WTC11 (cell line): Measurements from ENCODE around the gene FCN3. TPM values are rescaled to one million over a fixed set of nuclear protein-coding genes. Genes with fewer than 3 reads are reported as not detected.

Experiments used
- ATAC-seq: fragments of 200-7000 bp; cut with Tn5 transposase; 2 replicates; pipeline ENCODE4 v1.10.0; 2021; ENCODE audit warnings: mild to moderate bottlenecking, moderate library complexity
- CTCF ChIA-PET: fragments of 300-600 bp; sonication (Branson Sonifier 250); formaldehyde crosslinking; loops from one replicate; lab custom pipeline; 2021; ENCODE audit warnings: antibody characterized with exemption; lab: Charles Lee
- POLR2A ChIA-PET: fragments of 350-600 bp; sonication (Branson Sonifier 250); formaldehyde crosslinking; loops from one replicate; lab custom pipeline; 2021; ENCODE audit warnings: antibody characterized with exemption; lab: Charles Lee
- DNase-seq: peaks from one replicate; pipeline ENCODE4 v3.0.0; 2021; ENCODE audit warnings: low spot score
- H3K27ac Mint-ChIP-seq: 2 replicates; pipeline ENCODE4 v1.8.0; 2021; ENCODE audit warnings: mixed read lengths
- H3K27me3 Mint-ChIP-seq: 2 replicates; pipeline ENCODE4 v1.8.0; 2021; ENCODE audit warnings: low read depth, mild to moderate bottlenecking, moderate library complexity, mixed read lengths
- H3K36me3 Mint-ChIP-seq: 2 replicates; pipeline ENCODE4 v1.8.0; 2021; ENCODE audit warnings: mixed read lengths
- H3K4me1 Mint-ChIP-seq: 2 replicates; pipeline ENCODE4 v1.8.0; 2022; ENCODE audit warnings: mixed read lengths
- H3K4me3 Mint-ChIP-seq: 2 replicates; pipeline ENCODE4 v1.8.0; 2021; ENCODE audit warnings: mild to moderate bottlenecking, moderate library complexity, mixed read lengths
- H3K9me3 Mint-ChIP-seq: 2 replicates; pipeline ENCODE4 v1.8.0; 2021; ENCODE audit warnings: mixed read lengths
- ATF3 ChIP-seq: sonication (generic); formaldehyde crosslinking; conservative IDR thresholded peaks from 2 replicates; pipeline ENCODE4 v1.8.1; 2022; ENCODE audit warnings: mild to moderate bottlenecking, missing genetic modification reagents
- CDX4 ChIP-seq: fragments of 250-450 bp; sonication (Bioruptor Pico); IDR thresholded peaks from 2 replicates; pipeline ENCODE4 v1.9.0; 2021; ENCODE audit warnings: moderate library complexity, mild to moderate bottlenecking, inconsistent platforms, borderline replicate concordance
- CREB1 ChIP-seq: sonication (generic); formaldehyde crosslinking; IDR thresholded peaks from 2 replicates; pipeline ENCODE4 v1.8.0; 2023; ENCODE audit warnings: mild to moderate bottlenecking, missing genetic modification reagents
- E2F5 ChIP-seq: sonication (generic); formaldehyde crosslinking; IDR thresholded peaks from 2 replicates; pipeline ENCODE4 v1.8.1; 2022; ENCODE audit warnings: mild to moderate bottlenecking, moderate library complexity, missing genetic modification reagents
- ERG ChIP-seq: fragments of 250-450 bp; sonication (Bioruptor Pico); IDR thresholded peaks from 2 replicates; pipeline ENCODE4 v1.8.0; 2021; ENCODE audit warnings: mild to moderate bottlenecking
- FOXP1 ChIP-seq: sonication (generic); formaldehyde crosslinking; IDR thresholded peaks from 2 replicates; pipeline ENCODE4 v1.8.0; 2022; ENCODE audit warnings: missing genetic modification reagents, mild to moderate bottlenecking, moderate library complexity, borderline replicate concordance
- GRHL2 ChIP-seq: fragments of 250-450 bp; sonication (Bioruptor Pico); IDR thresholded peaks from 2 replicates; pipeline ENCODE4 v1.8.0; 2022; ENCODE audit warnings: mild to moderate bottlenecking, moderate library complexity; ENCODE audit not compliant: insufficient replicate concordance, severe bottlenecking
- HMGXB4 ChIP-seq: sonication (generic); formaldehyde crosslinking; IDR thresholded peaks from 2 replicates; pipeline ENCODE4 v1.8.1; 2023; ENCODE audit warnings: mild to moderate bottlenecking, moderate library complexity, missing genetic modification reagents
- JAZF1 ChIP-seq: fragments of 250-450 bp; sonication (Bioruptor Pico); IDR thresholded peaks from 2 replicates; pipeline ENCODE4 v1.9.0; 2021; ENCODE audit warnings: moderate library complexity, mild to moderate bottlenecking, inconsistent platforms
- KAT7 ChIP-seq: sonication (generic); formaldehyde crosslinking; IDR thresholded peaks from 2 replicates; pipeline ENCODE4 v1.8.1; 2023; ENCODE audit warnings: missing genetic modification reagents, mild to moderate bottlenecking, borderline replicate concordance
- MLX ChIP-seq: sonication (generic); formaldehyde crosslinking; IDR thresholded peaks from 2 replicates; pipeline ENCODE4 v1.8.1; 2023; ENCODE audit warnings: mild to moderate bottlenecking, missing genetic modification reagents, moderate library complexity
- MXD4 ChIP-seq: fragments of 250-450 bp; sonication (Bioruptor Pico); IDR thresholded peaks from 2 replicates; pipeline ENCODE4 v1.8.0; 2021; ENCODE audit warnings: mild to moderate bottlenecking, moderate library complexity, borderline replicate concordance
- MYBL2 ChIP-seq: sonication (generic); formaldehyde crosslinking; IDR thresholded peaks from 2 replicates; pipeline ENCODE4 v1.8.1; 2023; ENCODE audit warnings: mild to moderate bottlenecking, moderate library complexity, missing genetic modification reagents
- NFYB ChIP-seq: sonication (generic); formaldehyde crosslinking; conservative IDR thresholded peaks from 2 replicates; pipeline ENCODE4 v1.8.0; 2022; ENCODE audit warnings: low read depth, missing genetic modification reagents
- OVOL2 ChIP-seq: fragments of 250-450 bp; sonication (Bioruptor Pico); IDR thresholded peaks from 2 replicates; pipeline ENCODE4 v1.9.0; 2021; ENCODE audit warnings: mild to moderate bottlenecking, borderline replicate concordance
- PRRX2 ChIP-seq: fragments of 250-450 bp; sonication (Bioruptor Pico); IDR thresholded peaks from 2 replicates; pipeline ENCODE4 v1.8.0; 2021; ENCODE audit warnings: mild to moderate bottlenecking
- SP1 ChIP-seq: sonication (generic); formaldehyde crosslinking; conservative IDR thresholded peaks from 2 replicates; pipeline ENCODE4 v1.8.1; 2022; ENCODE audit warnings: missing genetic modification reagents
- TEAD1 ChIP-seq: sonication (generic); formaldehyde crosslinking; IDR thresholded peaks from 2 replicates; pipeline ENCODE4 v1.8.0; 2022; ENCODE audit warnings: mild to moderate bottlenecking, missing genetic modification reagents
- USF2 ChIP-seq: sonication (generic); formaldehyde crosslinking; IDR thresholded peaks from 2 replicates; pipeline ENCODE4 v1.8.1; 2023; ENCODE audit warnings: mild to moderate bottlenecking, missing genetic modification reagents, moderate library complexity
- ZMAT4 ChIP-seq: fragments of 250-450 bp; sonication (Bioruptor Pico); IDR thresholded peaks from 2 replicates; pipeline ENCODE4 v1.9.0; 2021; ENCODE audit warnings: mild to moderate bottlenecking
- ZNF219 ChIP-seq: sonication (generic); formaldehyde crosslinking; IDR thresholded peaks from 2 replicates; pipeline ENCODE4 v1.8.0; 2023; ENCODE audit warnings: missing genetic modification reagents, mild to moderate bottlenecking, borderline replicate concordance
- ZNF281 ChIP-seq: sonication (generic); formaldehyde crosslinking; IDR thresholded peaks from 2 replicates; pipeline ENCODE4 v1.8.0; 2023; ENCODE audit warnings: mild to moderate bottlenecking, missing genetic modification reagents
- ZNF396 ChIP-seq: fragments of 250-450 bp; sonication (Bioruptor Pico); IDR thresholded peaks from 2 replicates; pipeline ENCODE4 v1.8.0; 2021; ENCODE audit warnings: mild to moderate bottlenecking, moderate library complexity, borderline replicate concordance
- ZNF423 ChIP-seq: fragments of 250-450 bp; sonication (Bioruptor Pico); IDR thresholded peaks from 2 replicates; pipeline ENCODE4 v2.1.2; 2022; ENCODE audit warnings: mild to moderate bottlenecking, moderate library complexity
- ZSCAN18 ChIP-seq: fragments of 250-450 bp; sonication (Bioruptor Pico); IDR thresholded peaks from 2 replicates; pipeline ENCODE4 v2.1.2; 2022; ENCODE audit warnings: mild to moderate bottlenecking, moderate library complexity
- total RNA-seq: library from RNA; stranded (reverse); gene quantifications from 3 replicates; pipeline ENCODE4 v1.2.3, GENCODE V29; 2021

The FCN3 gene
- total RNA-seq, 1 experiment from 2014 or later: 0.98 TPM

GRCh38 chr1:27392096-27392777 is 17.6 kb upstream of the FCN3 start, which contains the start of gene GPR3:
Gene GPR3, plus strand, starts transcription at chr1:27392622. Its CDS starts 1,177 bp downstream, at chr1:27393799.
- H3K9me3 Mint-ChIP-seq: no peaks in the 10 kb centered on the region
- POLR2A ChIA-PET: interaction anchor here (2.1 kb wide), 1 partner anchor 25 kb away, joined by 7 read pairs; the partner anchor contains the start of gene MAP3K6
- peak within 1 kb of the TSS; percentile 95 for H3K27ac Mint-ChIP-seq
- no peaks in the 10 kb centered on the region for H3K36me3 Mint-ChIP-seq
- H3K4me3 Mint-ChIP-seq: peak within 1 kb of the TSS; percentile 91
- DNase-seq: peak; percentile 96
- H3K4me1 Mint-ChIP-seq: peaks cover 24% of the 10 kb centered on the region
- CTCF ChIA-PET: interaction anchor here (0.7 to 13.1 kb wide), 17 partner anchors 10 to 347 kb away, joined by 3 to 260 read pairs (median 8); partner anchors contain the start of genes CD164L2 and SYTL1
- ATAC-seq: peak; percentile 72
- peaks cover 4% of the 10 kb centered on the region for H3K27me3 Mint-ChIP-seq
- TF ChIP-seq CREB1 (CRISPR knock-in tag): no peak
- no peak for TF ChIP-seq PRRX2
- peak; percentile 53; the same call in 1 of the 2 replicates for TF ChIP-seq TEAD1 (CRISPR knock-in tag)
- TF ChIP-seq GRHL2 (CRISPR knock-in tag): no peak
- TF ChIP-seq ERG (CRISPR knock-in tag): no peak
- peak; percentile 33; the same call in 1 of the 2 replicates for TF ChIP-seq ZNF423 (CRISPR knock-in tag)
- TF ChIP-seq FOXP1 (CRISPR knock-in tag): no peak
- TF ChIP-seq ZNF396 (CRISPR knock-in tag): no peak
- peak; percentile 64 for TF ChIP-seq SP1 (CRISPR knock-in tag)
- TF ChIP-seq OVOL2 (CRISPR knock-in tag): no peak
- no peak for TF ChIP-seq ZSCAN18 (CRISPR knock-in tag)
- TF ChIP-seq ATF3: no peak
- TF ChIP-seq MLX: no peak
- TF ChIP-seq ZNF281: no peak
- TF ChIP-seq HMGXB4 (CRISPR knock-in tag): no peak
- no peak for TF ChIP-seq ZNF219 (CRISPR knock-in tag)
- no peak for TF ChIP-seq JAZF1
- no peak for TF ChIP-seq ZMAT4 (CRISPR knock-in tag)
- peak; percentile 91 for TF ChIP-seq E2F5 (CRISPR knock-in tag)
- TF ChIP-seq USF2: 0 out of 2 replicates have a peak, but pooled peaks have one; percentile 16
- no peak; the same call in 1 of the 2 replicates for TF ChIP-seq MYBL2
- no peak for TF ChIP-seq CDX4 (CRISPR knock-in tag)
- peak; percentile 72 for TF ChIP-seq NFYB (CRISPR knock-in tag)
- no peak for TF ChIP-seq MXD4
- TF ChIP-seq KAT7 (CRISPR knock-in tag): 0 out of 2 replicates have a peak, but pooled peaks have one; percentile 70
